Measurements from ENCODE around the gene MPST. TPM values are rescaled to one million over a fixed set of nuclear protein-coding genes. Genes with fewer than 3 reads are reported as not detected.

The MPST gene
- total and polyA plus RNA-seq, 7 experiments from 2014 or later: 0.51 to 22.3 (median 1.1) TPM

GRCh38 chr22:37009490-37009889 is 10.1 kb upstream of the MPST start:
- H3K27ac ChIP-seq (ENCODE audit: low read depth, low read length): no peak overlapping the region
- H3K36me3 Mint-ChIP-seq: peaks cover 0 to 3% (median 0%) of the 10 kb centered on the region in 5 donors
- H3K9me3 Mint-ChIP-seq: peaks cover 0 to 4% (median 0%) of the 10 kb centered on the region in 11 donors
- no peaks in the 10 kb centered on the region for H3K27me3 ChIP-seq (ENCODE audit: control insufficient read depth in 2 of 2, insufficient read depth in 2 of 2, low read length in 2 of 2)
- H3K27ac Mint-ChIP-seq: no peak overlapping the region
- peaks cover 0 to 43% (median 19%) of the 10 kb centered on the region in 5 donors for H3K27me3 Mint-ChIP-seq
- no peaks in the 10 kb centered on the region for H3K36me3 ChIP-seq (ENCODE audit: control insufficient read depth in 2 of 3, insufficient read depth in 3 of 3, low read length in 3 of 3)
- H3K4me3 ChIP-seq (ENCODE audit: low read length): no peak overlapping the region
- DNase-seq (no peak), ATAC-seq (no peak)
- intact Hi-C loops (cut with micrococcal nuclease): no loop called here
- H3K4me1 Mint-ChIP-seq: peaks cover 0 to 9% (median 0%) of the 10 kb centered on the region in 7 donors
- CTCF ChIA-PET: interaction anchor here (1.6 kb wide), 1 partner anchor 12 kb away, joined by 4 read pairs; no protein-coding TSS in a partner anchor
- H3K9me3 ChIP-seq (ENCODE audit: control insufficient read depth in 2 of 3, low read length in 3 of 3): no peaks in the 10 kb centered on the region
- H3K4me3 Mint-ChIP-seq: no peak overlapping the region
- POLR2A ChIA-PET: no interaction called here
- no peaks in the 10 kb centered on the region for H3K4me1 ChIP-seq (ENCODE audit: control insufficient read depth in 2 of 2, insufficient read depth in 2 of 2, low read length in 2 of 2)

GRCh38 chr22:37010174-37010573 is 9.4 kb upstream of the MPST start:
- Histone ChIP-seq H3K27me3 (ENCODE audit: control insufficient read depth in 2 of 2, insufficient read depth in 2 of 2, low read length in 2 of 2) (no peaks in the 10 kb centered on the region), H3K36me3 (ENCODE audit: control insufficient read depth in 2 of 3, insufficient read depth in 3 of 3, low read length in 3 of 3) (no peaks in the 10 kb centered on the region), H3K27ac (ENCODE audit: low read depth, low read length) (no peak overlapping the region), H3K9me3 (ENCODE audit: control insufficient read depth in 2 of 3, low read length in 3 of 3) (no peaks in the 10 kb centered on the region), H3K4me3 (ENCODE audit: low read length) (no peak overlapping the region), H3K4me1 (ENCODE audit: control insufficient read depth in 2 of 2, insufficient read depth in 2 of 2, low read length in 2 of 2) (no peaks in the 10 kb centered on the region)
- Mint-ChIP-seq H3K27me3 (peaks cover 0 to 41% (median 19%) of the 10 kb centered on the region in 5 donors), H3K4me3 (no peak overlapping the region), H3K27ac (no peak overlapping the region), H3K36me3 (peaks cover 0 to 3% (median 0%) of the 10 kb centered on the region in 5 donors), H3K4me1 (peaks cover 0 to 9% (median 0%) of the 10 kb centered on the region in 7 donors), H3K9me3 (peaks cover 0 to 2% (median 0%) of the 10 kb centered on the region in 11 donors)
- POLR2A ChIA-PET: no interaction called here
- ATAC-seq: no peak
- CTCF ChIA-PET: no interaction called here
- DNase-seq: no peak
- intact Hi-C loops (cut with micrococcal nuclease): no loop called here

GRCh38 chr22:37010976-37011375 is 8.6 kb upstream of the MPST start:
- Mint-ChIP-seq H3K27ac (peak overlapping the region in 1 of 9 donors; percentile 36), H3K36me3 (peaks cover 0 to 3% (median 0%) of the 10 kb centered on the region in 5 donors), H3K4me3 (no peak overlapping the region), H3K9me3 (no peaks in the 10 kb centered on the region), H3K4me1 (peaks cover 0 to 9% (median 0%) of the 10 kb centered on the region in 7 donors), H3K27me3 (peaks cover 0 to 34% (median 15%) of the 10 kb centered on the region in 5 donors)
- intact Hi-C loops (cut with micrococcal nuclease): no loop called here
- no peak overlapping the region for H3K4me3 ChIP-seq (ENCODE audit: low read length)
- no peaks in the 10 kb centered on the region for H3K4me1 ChIP-seq (ENCODE audit: control insufficient read depth in 2 of 2, insufficient read depth in 2 of 2, low read length in 2 of 2)
- H3K36me3 ChIP-seq (ENCODE audit: control insufficient read depth in 2 of 3, insufficient read depth in 3 of 3, low read length in 3 of 3): no peaks in the 10 kb centered on the region
- H3K27ac ChIP-seq (ENCODE audit: low read depth, low read length): no peak overlapping the region
- CTCF ChIA-PET: no interaction called here
- POLR2A ChIA-PET: no interaction called here
- no peak for DNase-seq
- H3K27me3 ChIP-seq (ENCODE audit: control insufficient read depth in 2 of 2, insufficient read depth in 2 of 2, low read length in 2 of 2): no peaks in the 10 kb centered on the region
- ATAC-seq: no peak
- H3K9me3 ChIP-seq (ENCODE audit: control insufficient read depth in 2 of 3, low read length in 3 of 3): no peaks in the 10 kb centered on the region

- H3K4me1 Mint-ChIP-seq: peaks cover 0 to 9% (median 0%) of the 10 kb centered on the region in 7 donors
- no peak overlapping the region for H3K4me3 ChIP-seq (ENCODE audit: low read length)
- H3K27ac ChIP-seq (ENCODE audit: low read depth, low read length): no peak overlapping the region
- POLR2A ChIA-PET: no interaction called here
- intact Hi-C loops (cut with micrococcal nuclease): no loop called here
- peaks cover 0 to 3% (median 0%) of the 10 kb centered on the region in 5 donors for H3K36me3 Mint-ChIP-seq
- H3K27me3 Mint-ChIP-seq: peaks cover 0 to 30% (median 10%) of the 10 kb centered on the region in 5 donors
- ATAC-seq (no peak), DNase-seq (no peak)
- no peak overlapping the region for H3K4me3 Mint-ChIP-seq
- no peaks in the 10 kb centered on the region for H3K27me3 ChIP-seq (ENCODE audit: control insufficient read depth in 2 of 2, insufficient read depth in 2 of 2, low read length in 2 of 2)
- CTCF ChIA-PET: no interaction called here
- no peaks in the 10 kb centered on the region for H3K9me3 ChIP-seq (ENCODE audit: control insufficient read depth in 2 of 3, low read length in 3 of 3)
- H3K4me1 ChIP-seq (ENCODE audit: control insufficient read depth in 2 of 2, insufficient read depth in 2 of 2, low read length in 2 of 2): no peaks in the 10 kb centered on the region
- no peaks in the 10 kb centered on the region for H3K36me3 ChIP-seq (ENCODE audit: control insufficient read depth in 2 of 3, insufficient read depth in 3 of 3, low read length in 3 of 3)
- no peaks in the 10 kb centered on the region for H3K9me3 Mint-ChIP-seq
- H3K27ac Mint-ChIP-seq: no peak overlapping the region
Observed at GRCh38 chr22:37011472-37011871, 8.1 kb upstream of the MPST start.

GRCh38 chr22:37012262-37012904 is 7.2 kb upstream of the MPST start:
- CTCF ChIA-PET: no interaction called here
- Mint-ChIP-seq H3K4me3 (no peak overlapping the region), H3K9me3 (no peaks in the 10 kb centered on the region), H3K36me3 (no peaks in the 10 kb centered on the region), H3K27ac (no peak overlapping the region), H3K4me1 (peaks cover 0 to 9% (median 0%) of the 10 kb centered on the region in 7 donors), H3K27me3 (peaks cover 0 to 21% (median 13%) of the 10 kb centered on the region in 5 donors)
- Histone ChIP-seq H3K36me3 (ENCODE audit: control insufficient read depth in 2 of 3, insufficient read depth in 3 of 3, low read length in 3 of 3) (no peaks in the 10 kb centered on the region), H3K27ac (ENCODE audit: low read depth, low read length) (no peak overlapping the region), H3K9me3 (ENCODE audit: control insufficient read depth in 2 of 3, low read length in 3 of 3) (no peaks in the 10 kb centered on the region), H3K27me3 (ENCODE audit: control insufficient read depth in 2 of 2, insufficient read depth in 2 of 2, low read length in 2 of 2) (no peaks in the 10 kb centered on the region), H3K4me1 (ENCODE audit: control insufficient read depth in 2 of 2, insufficient read depth in 2 of 2, low read length in 2 of 2) (no peaks in the 10 kb centered on the region), H3K4me3 (ENCODE audit: low read length) (no peak overlapping the region)
- POLR2A ChIA-PET: no interaction called here
- DNase-seq: no peak
- ATAC-seq: no peak
- intact Hi-C loops (cut with micrococcal nuclease): no loop called here

- Mint-ChIP-seq H3K27me3 (peaks cover 0 to 16% (median 9%) of the 10 kb centered on the region in 5 donors), H3K9me3 (no peaks in the 10 kb centered on the region), H3K4me1 (peaks cover 0 to 7% (median 0%) of the 10 kb centered on the region in 7 donors), H3K36me3 (no peaks in the 10 kb centered on the region), H3K4me3 (no peak overlapping the region), H3K27ac (no peak overlapping the region)
- no peak for ATAC-seq
- no peak for DNase-seq
- Histone ChIP-seq H3K4me1 (ENCODE audit: control insufficient read depth in 2 of 2, insufficient read depth in 2 of 2, low read length in 2 of 2) (no peaks in the 10 kb centered on the region), H3K36me3 (ENCODE audit: control insufficient read depth in 2 of 3, insufficient read depth in 3 of 3, low read length in 3 of 3) (no peaks in the 10 kb centered on the region), H3K27me3 (ENCODE audit: control insufficient read depth in 2 of 2, insufficient read depth in 2 of 2, low read length in 2 of 2) (no peaks in the 10 kb centered on the region), H3K9me3 (ENCODE audit: control insufficient read depth in 2 of 3, low read length in 3 of 3) (no peaks in the 10 kb centered on the region), H3K4me3 (ENCODE audit: low read length) (no peak overlapping the region), H3K27ac (ENCODE audit: low read depth, low read length) (no peak overlapping the region)
- ChIA-PET POLR2A (no interaction called here), CTCF (interaction anchor here (0.6 kb wide), 1 partner anchor 421 kb away, joined by 4 read pairs; no protein-coding TSS in a partner anchor)
- intact Hi-C loops (cut with micrococcal nuclease): no loop called here
Observed at GRCh38 chr22:37012956-37013355, 6.6 kb upstream of the MPST start.

- Histone ChIP-seq H3K9me3 (ENCODE audit: control insufficient read depth in 2 of 3, low read length in 3 of 3) (no peaks in the 10 kb centered on the region), H3K4me3 (ENCODE audit: low read length) (no peak overlapping the region), H3K36me3 (ENCODE audit: control insufficient read depth in 2 of 3, insufficient read depth in 3 of 3, low read length in 3 of 3) (no peaks in the 10 kb centered on the region), H3K27ac (ENCODE audit: low read depth, low read length) (no peak overlapping the region), H3K4me1 (ENCODE audit: control insufficient read depth in 2 of 2, insufficient read depth in 2 of 2, low read length in 2 of 2) (no peaks in the 10 kb centered on the region), H3K27me3 (ENCODE audit: control insufficient read depth in 2 of 2, insufficient read depth in 2 of 2, low read length in 2 of 2) (no peaks in the 10 kb centered on the region)
- no peak overlapping the region for H3K27ac Mint-ChIP-seq
- H3K4me3 Mint-ChIP-seq: no peak overlapping the region
- DNase-seq: no peak
- no peaks in the 10 kb centered on the region for H3K9me3 Mint-ChIP-seq
- intact Hi-C loops (cut with micrococcal nuclease): no loop called here
- ChIA-PET POLR2A (no interaction called here), CTCF (no interaction called here)
- ATAC-seq: no peak
- no peaks in the 10 kb centered on the region for H3K36me3 Mint-ChIP-seq
- H3K4me1 Mint-ChIP-seq: peaks cover 0 to 5% (median 0%) of the 10 kb centered on the region in 7 donors
- peaks cover 0 to 10% (median 4%) of the 10 kb centered on the region in 5 donors for H3K27me3 Mint-ChIP-seq
Observed at GRCh38 chr22:37014415-37014806, 5.1 kb upstream of the MPST start.

Measured in naive thymus-derived CD4-positive, alpha-beta T cell (primary cell).